GM21737 (cell line): ENCODE results near the gene CNKSR2.

Experiments used
- ATAC-seq: cut with Tn5 transposase; IDR thresholded peaks from one replicate; pipeline ENCODE4 v1.9.1; 2021; ENCODE audit warnings: mild to moderate bottlenecking, moderate library complexity; ENCODE audit not compliant: unreplicated experiment

CNKSR2 gene

DNA sequence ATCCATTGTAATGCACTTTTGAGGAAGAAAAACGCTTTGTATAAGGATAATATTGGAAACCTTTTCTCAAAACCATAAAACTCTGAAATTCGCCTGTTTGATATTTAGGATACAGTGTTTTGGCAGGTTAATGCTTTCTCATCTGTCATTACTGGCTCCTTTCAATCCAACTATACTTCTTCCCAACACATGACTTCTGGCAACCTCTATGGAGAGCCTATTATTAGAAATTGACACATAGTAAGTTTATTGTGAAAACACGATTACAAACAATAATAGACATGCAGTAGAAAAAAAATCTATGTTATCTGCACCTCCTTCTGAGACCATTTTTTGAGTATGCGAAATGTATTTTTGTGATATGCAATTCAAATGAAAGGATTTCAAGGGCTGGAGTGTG is 288.5 kb downstream of the CNKSR2 start:
- ATAC-seq, result no peak

DNA sequence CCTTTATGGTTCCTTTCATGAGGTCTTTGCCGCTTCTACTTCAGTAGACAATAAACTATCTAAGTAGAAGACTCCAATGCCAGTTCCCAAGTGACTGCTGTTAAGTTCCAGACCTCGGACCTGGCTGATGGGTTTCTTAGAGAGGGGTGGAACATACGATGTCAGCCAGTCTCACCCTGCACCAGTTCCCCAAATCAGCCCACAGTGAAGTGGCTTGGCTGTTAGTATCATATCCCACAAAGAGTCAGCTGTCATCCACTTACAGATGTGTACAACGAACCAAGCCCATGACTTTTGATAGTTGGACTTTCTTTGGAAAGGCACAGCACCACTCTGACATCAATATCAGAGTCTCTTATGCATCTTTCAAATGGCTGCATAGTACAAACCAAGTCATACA is 292.0 kb downstream of the CNKSR2 start:
- ATAC-seq, result no peak

DNA sequence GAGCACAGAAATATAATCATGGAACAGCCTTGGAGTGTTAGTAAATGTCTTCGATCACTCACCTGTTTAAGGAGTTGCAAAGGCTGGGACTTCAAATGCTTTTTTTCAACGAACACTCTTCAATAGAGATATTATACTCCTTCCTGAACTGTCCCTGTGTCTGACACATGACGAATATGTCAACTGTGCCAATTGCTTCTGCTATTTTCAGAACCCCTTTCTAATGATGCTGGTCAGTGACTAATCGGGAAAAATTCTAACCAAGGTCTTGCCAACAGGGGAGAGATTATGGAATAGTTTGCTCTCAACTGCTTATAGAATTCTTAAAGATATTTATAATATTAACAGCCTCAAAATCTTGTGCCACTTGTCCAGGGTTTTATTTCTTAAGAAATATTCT is 292.5 kb downstream of the CNKSR2 start:
- no peak for ATAC-seq

DNA sequence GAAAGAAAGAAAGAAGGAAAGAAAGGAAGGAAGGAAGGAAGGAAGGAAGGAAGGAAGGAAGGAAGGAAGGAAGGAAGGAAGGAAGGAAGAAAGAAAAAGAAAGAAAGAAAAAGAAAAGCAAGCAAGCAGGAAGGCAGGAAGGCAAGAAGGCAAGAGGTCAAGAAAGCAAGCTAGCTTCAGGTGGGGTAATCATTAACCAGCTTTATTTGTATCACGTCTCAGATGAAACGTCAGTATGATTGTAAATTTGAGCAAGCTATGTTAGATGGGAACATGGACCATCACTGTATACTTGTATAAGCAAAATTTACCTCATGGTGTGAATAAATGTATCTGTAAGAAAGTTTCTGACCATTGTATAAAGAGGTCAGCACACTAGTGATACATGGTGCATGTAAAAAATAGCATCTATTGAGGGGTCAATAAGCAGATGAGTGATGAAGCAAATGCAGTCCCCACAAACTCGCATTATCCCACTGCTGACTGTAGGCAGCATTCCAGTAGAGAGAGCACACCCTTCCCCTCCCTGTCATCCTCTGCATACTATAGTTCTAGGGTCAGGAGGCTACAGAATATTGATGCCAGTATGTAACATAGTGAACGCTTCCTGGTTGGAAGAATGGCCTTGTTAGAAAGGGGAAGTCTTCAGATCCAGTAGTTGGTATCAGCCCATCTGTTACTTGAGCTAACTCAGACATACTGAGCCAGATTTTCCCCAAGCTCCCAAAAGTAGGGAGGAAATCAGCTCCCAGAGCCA is 300.4 kb downstream of the CNKSR2 start:
- no peak for ATAC-seq

DNA sequence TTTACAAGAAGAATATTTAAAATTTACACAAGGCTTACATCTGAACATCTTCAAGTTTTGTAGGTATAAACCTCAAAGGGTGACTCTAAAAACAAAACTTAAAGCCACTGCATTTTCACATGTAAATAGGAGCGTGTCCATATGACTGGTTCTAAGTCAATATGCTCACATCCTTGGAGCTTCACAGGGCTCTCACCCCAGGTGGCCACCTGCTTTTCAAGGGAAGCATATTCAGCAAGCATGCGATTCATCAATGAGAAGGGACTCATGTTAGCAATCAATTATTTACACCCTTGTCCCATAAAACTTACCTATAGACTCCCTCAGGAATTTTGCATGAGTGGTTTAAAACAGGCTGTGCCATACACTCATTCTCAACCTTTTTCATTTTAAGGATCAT is 301.7 kb downstream of the CNKSR2 start:
- no peak for ATAC-seq

DNA sequence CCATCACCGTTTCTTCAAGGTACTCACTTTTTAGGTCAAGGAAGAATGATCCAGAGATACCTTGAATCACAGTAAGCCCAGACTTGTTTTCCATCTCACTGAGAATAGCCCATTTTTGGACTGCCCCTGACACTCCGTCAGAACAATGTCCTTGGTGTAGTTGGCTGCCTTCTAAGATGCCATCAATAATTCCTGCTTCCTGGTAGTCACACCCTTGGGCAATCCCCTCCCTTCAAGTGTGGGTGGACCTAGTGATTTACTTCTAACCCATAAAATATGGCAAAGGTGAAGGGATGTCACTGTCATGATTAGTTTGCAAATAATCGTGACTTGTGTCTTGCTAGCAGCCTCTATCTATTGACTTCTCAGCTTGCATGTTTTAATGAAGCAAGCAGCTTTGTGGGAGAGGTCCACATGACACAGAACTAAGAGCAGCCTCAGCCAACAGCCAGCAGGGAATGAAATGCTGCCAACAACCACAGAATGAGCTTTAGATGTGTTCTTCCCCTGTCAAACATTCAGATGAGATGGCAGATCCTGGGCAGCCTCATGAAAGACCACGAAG is 303.9 kb downstream of the CNKSR2 start:
- ATAC-seq, result no peak

DNA sequence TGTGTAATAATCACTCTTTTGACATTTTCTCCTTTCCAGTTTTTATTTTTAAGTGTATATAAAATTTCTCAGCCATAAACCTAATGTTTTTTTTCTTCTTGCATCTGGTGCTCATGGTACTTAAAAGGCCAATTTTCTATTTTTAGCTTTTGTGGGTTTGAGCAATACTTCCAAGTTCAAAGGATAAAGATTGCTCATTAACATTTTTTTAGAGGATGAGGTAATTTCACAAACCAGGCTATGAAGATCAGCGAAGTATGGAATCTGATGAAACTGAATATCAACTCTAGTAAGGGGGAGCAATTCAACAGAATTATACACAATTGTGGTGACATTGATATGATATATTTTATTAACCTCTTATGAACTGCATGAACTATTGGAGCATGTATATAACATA is 309.7 kb downstream of the CNKSR2 start:
- ATAC-seq, result no peak

DNA sequence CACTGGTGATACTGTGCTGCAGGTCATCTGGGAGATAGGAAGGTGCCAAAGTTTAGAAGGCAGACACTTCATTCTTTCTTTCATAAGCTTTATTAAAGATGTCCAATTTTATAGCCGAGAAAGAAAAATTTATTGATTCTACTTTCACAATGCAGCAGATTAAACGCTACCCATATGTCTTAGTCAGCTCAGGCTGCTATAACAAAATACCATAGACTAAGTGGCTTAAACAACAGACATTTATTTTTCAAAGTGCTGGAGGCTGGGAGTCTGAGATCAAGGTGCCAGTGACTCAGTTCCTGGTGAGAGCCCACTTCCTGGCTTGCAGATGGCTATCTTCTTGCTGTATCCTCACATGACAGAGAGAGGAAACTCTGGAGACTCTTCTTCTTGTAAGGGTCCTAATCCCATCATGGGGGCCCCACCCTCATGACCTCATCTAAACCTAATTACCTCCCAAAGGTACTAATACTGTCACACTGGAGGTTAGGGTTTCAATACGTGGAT is 317.3 kb downstream of the CNKSR2 start:
- ATAC-seq, result no peak

DNA sequence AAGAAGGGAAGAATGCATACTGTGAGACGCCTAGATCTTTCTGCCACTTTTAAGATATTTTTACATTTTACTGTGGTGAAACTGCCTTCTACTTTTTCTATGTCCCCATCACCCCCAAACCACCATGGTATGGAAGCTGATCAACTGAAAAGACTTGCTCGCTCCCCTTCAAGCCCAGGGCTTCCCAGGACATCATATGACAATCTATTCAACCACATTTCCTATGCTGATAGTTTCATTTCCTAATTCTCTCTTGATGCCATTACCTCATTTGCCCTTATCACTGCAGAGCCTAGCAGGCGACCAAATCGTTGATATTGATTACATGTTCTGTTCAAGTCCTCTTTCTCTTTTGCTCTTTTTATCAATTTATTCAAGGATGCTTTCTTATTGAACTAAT is 324.1 kb downstream of the CNKSR2 start:
- no peak for ATAC-seq

DNA sequence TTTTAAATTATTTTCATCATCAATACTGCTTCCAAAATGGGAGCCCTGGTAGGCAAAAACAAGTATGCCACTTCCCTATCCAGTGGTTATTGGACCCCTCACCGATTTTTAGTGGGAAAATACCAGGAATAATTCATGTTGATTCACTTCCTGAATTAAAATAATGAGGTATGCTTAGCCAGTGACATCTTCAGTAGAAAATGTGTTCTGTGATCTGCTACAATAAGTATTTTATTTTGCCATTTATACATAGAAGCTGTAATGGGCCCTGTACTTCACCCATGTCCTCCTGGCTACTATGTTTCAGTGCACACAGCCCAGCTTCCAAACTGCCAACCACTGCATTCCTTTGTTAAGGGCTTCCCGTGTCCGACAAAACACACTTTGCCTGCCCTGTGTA is 324.9 kb downstream of the CNKSR2 start:
- ATAC-seq, result no peak

DNA sequence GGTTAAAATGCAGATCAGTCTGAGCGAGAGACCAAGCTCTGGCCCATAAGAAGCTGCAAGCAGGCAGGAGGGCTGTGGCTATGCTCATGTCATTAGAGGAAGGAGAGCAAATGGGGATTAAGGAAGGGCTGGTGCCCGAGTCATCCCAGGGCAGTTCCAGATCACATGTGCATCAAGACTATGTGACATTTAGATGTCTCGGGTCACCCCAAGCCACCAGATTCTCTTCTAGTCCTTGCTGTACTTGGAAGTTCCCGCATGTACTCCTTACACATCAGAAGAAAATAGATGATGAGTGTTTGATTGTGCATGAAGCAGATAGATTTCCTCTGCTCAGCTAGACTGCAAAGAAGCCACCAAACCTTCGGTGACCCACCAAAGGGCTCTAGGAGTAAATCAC is 326.1 kb downstream of the CNKSR2 start:
- no peak for ATAC-seq

DNA sequence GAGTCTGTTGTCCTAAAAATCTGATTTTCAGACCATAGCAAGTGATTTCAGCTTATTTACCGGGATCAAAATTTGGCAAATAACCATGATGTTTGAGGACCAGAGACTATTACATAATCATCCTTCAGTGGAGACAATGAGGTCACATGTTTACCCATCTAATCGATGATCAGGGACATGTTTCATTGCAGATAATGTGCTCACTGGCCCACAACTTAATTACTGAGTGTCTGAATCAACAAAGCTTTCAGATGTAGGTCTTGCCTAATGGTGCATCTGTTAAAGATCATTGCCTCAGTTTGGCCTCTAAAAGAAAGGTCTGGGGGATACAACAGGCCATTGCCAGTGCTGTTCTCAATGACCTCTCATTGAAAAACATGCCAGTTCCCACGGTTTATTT is 326.7 kb downstream of the CNKSR2 start:
- ATAC-seq, result no peak

DNA sequence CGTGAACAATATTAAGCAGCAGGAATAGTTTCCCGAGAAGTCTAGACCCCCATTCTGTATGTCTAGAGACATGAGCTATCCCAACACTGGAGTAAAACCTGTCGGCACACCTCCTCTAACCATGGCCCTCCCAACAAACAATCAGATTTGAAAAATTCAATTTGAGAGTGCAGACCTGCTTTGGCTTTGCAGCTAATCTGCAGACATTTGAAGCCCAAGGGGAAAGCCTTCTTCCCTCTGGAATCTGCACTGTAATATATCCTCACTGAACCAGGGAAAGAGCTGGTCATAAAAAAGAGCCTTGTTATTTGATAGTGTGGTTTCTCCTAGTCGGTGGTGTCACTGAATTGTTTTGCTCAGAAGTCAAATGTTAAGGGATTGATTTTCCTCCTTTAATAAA is 328.5 kb downstream of the CNKSR2 start:
- ATAC-seq, result no peak
